ENCODE data around the gene CHD2.

DNA sequence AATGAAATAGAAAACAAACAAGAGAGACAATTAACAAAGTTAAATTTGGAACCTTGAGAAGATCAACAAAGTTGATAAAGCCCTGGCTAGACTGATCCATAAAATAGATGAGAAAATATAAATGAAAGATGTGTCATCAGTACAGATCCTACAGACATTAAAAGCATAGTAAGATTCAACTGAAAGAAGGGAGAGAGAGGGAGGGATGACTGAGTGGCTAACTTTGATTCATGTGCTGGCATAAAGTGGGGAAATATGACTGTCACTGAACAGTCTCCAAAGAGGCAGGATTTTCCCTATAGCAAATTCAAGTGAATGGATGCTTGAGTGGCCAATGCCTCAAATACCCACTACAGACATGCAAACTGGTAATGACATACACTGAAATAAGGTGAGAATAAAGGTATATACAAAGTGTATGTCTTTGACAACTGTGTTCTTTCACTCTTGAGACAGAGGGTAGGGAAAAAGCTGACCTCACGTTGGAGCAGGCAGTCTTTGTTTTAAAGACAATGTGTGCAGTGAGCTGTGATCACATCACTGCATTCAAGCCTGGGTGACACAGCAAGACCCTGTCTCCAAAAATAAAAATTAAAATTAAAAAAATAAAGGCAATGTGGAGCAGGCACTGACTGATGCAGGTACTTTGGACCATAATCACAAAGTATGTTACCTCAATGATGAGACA is 35.9 kb upstream of the CHD2 start:
- no peak for TF ChIP-seq POLR2AphosphoS5 (IDR thresholded peaks at IDR 0.05; ENCODE audit: low read depth, low read length)
- TF ChIP-seq TAF1 (IDR thresholded peaks at IDR 0.05; ENCODE audit: low read depth, low read length), result no peak
- TF ChIP-seq POLR2A (IDR thresholded peaks at IDR 0.05; ENCODE audit: low read depth, low read length), result no peak
